ENCODE results near the gene HOXB5.

GRCh38 chr17:48592577-48592976 is 1.0 kb downstream of the HOXB5 start:
- no peak for TF ChIP-seq CTCF (conservative IDR thresholded peaks at IDR 0.05 in 1 of 2, IDR thresholded peaks at IDR 0.05 in 1 of 2; ENCODE audit: extremely low read depth in 1 of 2, insufficient read depth in 1 of 2, low read depth in 1 of 2, low read length in 2 of 2)
- no peak for TF ChIP-seq EZH2 (IDR thresholded peaks at IDR 0.05; ENCODE audit: borderline replicate concordance, low read length)
